Measurements from ENCODE around the gene UGT1A1.

- TF ChIP-seq, protein P1, sequence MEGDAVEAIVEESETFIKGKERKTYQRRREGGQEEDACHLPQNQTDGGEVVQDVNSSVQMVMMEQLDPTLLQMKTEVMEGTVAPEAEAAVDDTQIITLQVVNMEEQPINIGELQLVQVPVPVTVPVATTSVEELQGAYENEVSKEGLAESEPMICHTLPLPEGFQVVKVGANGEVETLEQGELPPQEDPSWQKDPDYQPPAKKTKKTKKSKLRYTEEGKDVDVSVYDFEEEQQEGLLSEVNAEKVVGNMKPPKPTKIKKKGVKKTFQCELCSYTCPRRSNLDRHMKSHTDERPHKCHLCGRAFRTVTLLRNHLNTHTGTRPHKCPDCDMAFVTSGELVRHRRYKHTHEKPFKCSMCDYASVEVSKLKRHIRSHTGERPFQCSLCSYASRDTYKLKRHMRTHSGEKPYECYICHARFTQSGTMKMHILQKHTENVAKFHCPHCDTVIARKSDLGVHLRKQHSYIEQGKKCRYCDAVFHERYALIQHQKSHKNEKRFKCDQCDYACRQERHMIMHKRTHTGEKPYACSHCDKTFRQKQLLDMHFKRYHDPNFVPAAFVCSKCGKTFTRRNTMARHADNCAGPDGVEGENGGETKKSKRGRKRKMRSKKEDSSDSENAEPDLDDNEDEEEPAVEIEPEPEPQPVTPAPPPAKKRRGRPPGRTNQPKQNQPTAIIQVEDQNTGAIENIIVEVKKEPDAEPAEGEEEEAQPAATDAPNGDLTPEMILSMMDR (IDR thresholded peaks at IDR 0.05; ENCODE audit: low read depth, low read length, poor library complexity, severe bottlenecking): no peak
- TF ChIP-seq EZH2phosphoT487 (IDR thresholded peaks at IDR 0.05; ENCODE audit: borderline replicate concordance, low read length): no peak
Measured at GRCh38 chr2:233754872-233755611, 5.0 kb upstream of the UGT1A1 start.

Measured in DOHH2 (cell line).